ENCODE results near the gene THYN1. TPM values are rescaled to one million over a fixed set of nuclear protein-coding genes. Genes with fewer than 3 reads are reported as not detected.

THYN1 gene
- total RNA-seq, 1 experiment from 2014 or later, result 97.0 TPM

- Histone ChIP-seq H3K9me3 (ENCODE audit: control insufficient read depth, low read depth, low read length) (no peaks in the 10 kb centered on the region), H4K5ac (ENCODE audit: insufficient read length, low read depth, low read length) (no peak overlapping the region), H2BK12ac (ENCODE audit: insufficient read length, low read depth, low read length) (no peak overlapping the region), H3K56ac (ENCODE audit: insufficient read length, low read depth, low read length) (no peak overlapping the region), H2BK15ac (ENCODE audit: low read depth, low read length) (no peak overlapping the region), H3K23me2 (ENCODE audit: insufficient read length, low read depth, low read length, poor library complexity, severe bottlenecking) (no peaks in the 10 kb centered on the region), H2AK5ac (ENCODE audit: insufficient read length, low read length) (no peak overlapping the region), H3K79me2 (ENCODE audit: insufficient read depth, low read length) (no peaks in the 10 kb centered on the region), H4K20me1 (ENCODE audit: control insufficient read depth, insufficient read depth, insufficient read length) (no peaks in the 10 kb centered on the region), H3K14ac (ENCODE audit: insufficient read depth, low read length) (no peak overlapping the region), H3K27ac (ENCODE audit: insufficient read length, low read depth, low read length) (no peak overlapping the region), H3K23ac (ENCODE audit: insufficient read length, low read depth, low read length) (no peak overlapping the region), H3K27me3 (ENCODE audit: insufficient read depth, low read length) (no peaks in the 10 kb centered on the region), H2AFZ (ENCODE audit: low read length) (no peak overlapping the region), H3K4me1 (ENCODE audit: insufficient read depth, low read length) (no peaks in the 10 kb centered on the region), H2BK120ac (ENCODE audit: low read depth, low read length, poor library complexity, severe bottlenecking) (no peak overlapping the region), H2BK5ac (ENCODE audit: insufficient read length, low read length) (no peak overlapping the region), H4K8ac (replicated peaks; ENCODE audit: insufficient read length, low read depth, low read length) (no peak overlapping the region), H3K9ac (ENCODE audit: extremely low read depth, insufficient read length, low read length) (no peak overlapping the region), H3K4me2 (ENCODE audit: insufficient read depth, insufficient read length, low read length) (no peak overlapping the region), H3K4ac (ENCODE audit: low read depth, low read length) (no peak overlapping the region), H3T11ph (ENCODE audit: low read length) (no peak overlapping the region), H4K91ac (ENCODE audit: insufficient read length, low read depth, low read length) (no peak overlapping the region), H3K18ac (ENCODE audit: insufficient read length, low read depth, low read length) (no peak overlapping the region), H2BK20ac (ENCODE audit: low read depth, low read length, poor library complexity, severe bottlenecking) (no peak overlapping the region), H3K79me1 (ENCODE audit: insufficient read depth, low read depth, low read length, poor library complexity, severe bottlenecking) (no peaks in the 10 kb centered on the region)
- Mint-ChIP-seq H3K27ac (no peak overlapping the region), H3K36me3 (ENCODE audit: insufficient read depth in 1 of 3, low read depth in 3 of 3) (peaks cover 37 to 88% (median 76%) of the 10 kb centered on the region in 3 experiments; a peak in 6 of 7 replicates), H3K9me3 (no peaks in the 10 kb centered on the region), H3K4me3 (no peak overlapping the region), H3K27me3 (ENCODE audit: low read depth) (no peaks in the 10 kb centered on the region), H3K4me1 (peaks cover 5 to 6% of the 10 kb centered on the region in 2 experiments)
- no peak for DNase-seq
- TF ChIP-seq CTCF (conservative IDR thresholded peaks at IDR 0.05), result no peak
- WGBS (ENCODE audit: extremely low coverage, insufficient read length, low lambda C conversion rate), result no CpG with 5 or more reads among the region's 4 CpGs
These were observed 50.5 kb downstream of the THYN1 start for GRCh38 chr11:134202661-134203060.

All from H9 (cell line).